Stimulated activated CD8-positive, alpha-beta memory T cell treated with anti-CD3 and anti-CD28 coated beads, Interleukin-12 subunit alpha, Interleukin-12 subunit beta, amount 100 ng/mL, for 4 hours (primary cell): ENCODE measurements around the gene UBE2E2.

Source experiments
- DNase-seq: peaks from one replicate; pipeline ENCODE4 v3.0.0-alpha.2; 2020; ENCODE audit warnings: low read depth

Gene UBE2E2

GRCh38 chr3:23623844-23624243, 420.7 kb downstream of the UBE2E2 start:
- no peak for DNase-seq

- DNase-seq, result no peak
Measured at GRCh38 chr3:23624305-23624704, 421.2 kb downstream of the UBE2E2 start.

- DNase-seq, result no peak
Measured at GRCh38 chr3:23626442-23626841, 423.3 kb downstream of the UBE2E2 start.

- DNase-seq, result no peak
Measured at GRCh38 chr3:23629181-23629894, 426.2 kb downstream of the UBE2E2 start.

- DNase-seq, result no peak
Measured at GRCh38 chr3:23633261-23633960, 430.3 kb downstream of the UBE2E2 start.

- no peak for DNase-seq
Measured at GRCh38 chr3:23637339-23637738, 434.2 kb downstream of the UBE2E2 start.

- no peak for DNase-seq
Measured at GRCh38 chr3:23640471-23641146, 437.5 kb downstream of the UBE2E2 start.
